D721Med (cell line): ENCODE data around the gene COX7A2.
A peak's percentile ranks its signal among the peaks of the same experiment; 100 is the strongest.

Experiments used
- DNase-seq: peaks from one replicate; pipeline ENCODE4 v3.0.0; 2011; ENCODE audit warnings: low spot score; ENCODE audit not compliant: insufficient read length
- FAIRE-seq: peaks from 2 replicates; lab custom pipeline; 2011; peaks lifted over from hg19 to GRCh38; lab: Jason Lieb, UNC
- CTCF ChIP-seq: IDR thresholded peaks from 2 replicates; pipeline ENCODE4 v1.5.1; 2012; ENCODE audit warnings: mild to moderate bottlenecking, control low read depth; ENCODE audit not compliant: insufficient read depth; ENCODE audit errors: missing control alignments

The COX7A2 gene

GRCh38 chr6:75205776-75206575 is 37.6 kb downstream of the COX7A2 start, which contains the start of gene COL12A1:
COL12A1 (minus strand) TSS chr6:75206053; CDS start chr6:75202792, 3,261 bp downstream.
- no peak for FAIRE-seq
- peak; percentile 13 for DNase-seq
- no peak for TF ChIP-seq CTCF

- no peak for TF ChIP-seq CTCF
- DNase-seq (peak; percentile 15), FAIRE-seq (no peak)
Measured at GRCh38 chr6:75204959-75205775, 38.4 kb downstream of the COX7A2 start.

GRCh38 chr6:75204217-75204958 is 39.2 kb downstream of the COX7A2 start:
- DNase-seq (peak; percentile 35), FAIRE-seq (no peak)

GRCh38 chr6:75203721-75204120 is 39.9 kb downstream of the COX7A2 start:
- no peak for FAIRE-seq
- no peak for DNase-seq
- no peak for TF ChIP-seq CTCF

More at GRCh38 chr6:75204217-75204958, 39.2 kb downstream of the COX7A2 start:
- TF ChIP-seq CTCF: peak; percentile 65

- TF ChIP-seq CTCF: no peak
- DNase-seq (no peak), FAIRE-seq (no peak)
Measured at GRCh38 chr6:75202676-75203131, 40.9 kb downstream of the COX7A2 start.

GRCh38 chr6:75201901-75202672 is 41.5 kb downstream of the COX7A2 start:
- no peak for FAIRE-seq
- peak; percentile 12 for DNase-seq
- TF ChIP-seq CTCF: no peak
